ENCODE measurements around the gene PRKAR1B.
"Not testable (repeated sequence)": the region's sequence is repeated elsewhere in the genome, so short reads cannot be mapped to it uniquely, and the experiment has no call there.

Gene PRKAR1B

DNA sequence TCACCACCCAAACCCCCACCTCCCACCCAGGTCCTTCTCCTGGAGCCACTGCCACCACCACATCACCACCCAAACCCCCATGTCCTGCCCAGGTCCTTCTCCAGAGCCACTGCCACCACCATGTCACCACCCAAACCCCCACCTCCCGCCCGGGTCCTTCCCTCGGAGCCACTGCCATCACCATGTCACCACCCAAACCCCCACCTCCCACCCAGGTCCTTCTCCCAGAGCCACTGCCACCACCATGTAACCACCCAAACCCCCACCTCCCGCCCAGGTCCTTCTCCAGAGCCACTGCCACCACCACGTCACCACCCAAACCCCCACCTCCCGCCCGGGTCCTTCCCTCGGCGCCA is 175.5 kb downstream of the PRKAR1B start:
- not testable (repeated sequence) for DNase-seq

DNA sequence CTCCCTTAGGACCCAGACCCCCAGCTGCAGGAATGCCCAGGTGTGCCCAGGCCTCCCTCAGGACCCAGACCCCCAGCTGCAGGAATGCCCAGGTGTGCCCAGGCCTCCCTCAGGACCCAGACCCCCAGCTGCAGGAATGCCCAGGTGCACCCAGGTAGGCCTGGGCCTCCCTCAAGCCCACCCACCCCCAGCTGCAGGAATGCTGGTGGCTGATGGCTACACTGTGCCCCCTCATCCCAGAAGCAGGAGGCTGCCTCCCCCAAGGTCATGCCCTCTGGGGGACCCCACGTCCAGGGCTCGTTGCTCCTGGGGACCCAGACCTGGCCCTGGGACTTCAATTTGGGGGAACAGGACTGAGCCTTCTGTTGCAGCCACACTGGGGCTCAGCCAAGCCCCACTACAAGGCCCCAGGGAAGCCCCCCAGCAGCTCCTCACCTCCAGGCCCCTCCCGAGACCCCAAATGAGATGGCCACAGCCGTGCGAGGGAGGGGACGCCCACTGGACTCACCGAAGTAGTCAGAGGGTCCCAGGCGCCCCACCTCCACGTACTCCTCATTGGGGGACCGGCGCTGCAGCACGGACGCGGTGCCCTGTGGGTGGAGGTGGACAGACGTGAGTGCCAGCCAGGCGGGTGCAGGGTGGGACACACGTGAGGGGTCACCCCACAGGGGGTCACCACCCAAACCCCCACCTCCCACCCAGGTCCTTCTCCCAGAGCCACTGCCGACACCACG is 176.0 kb downstream of the PRKAR1B start:
- DNase-seq, result no peak

DNA sequence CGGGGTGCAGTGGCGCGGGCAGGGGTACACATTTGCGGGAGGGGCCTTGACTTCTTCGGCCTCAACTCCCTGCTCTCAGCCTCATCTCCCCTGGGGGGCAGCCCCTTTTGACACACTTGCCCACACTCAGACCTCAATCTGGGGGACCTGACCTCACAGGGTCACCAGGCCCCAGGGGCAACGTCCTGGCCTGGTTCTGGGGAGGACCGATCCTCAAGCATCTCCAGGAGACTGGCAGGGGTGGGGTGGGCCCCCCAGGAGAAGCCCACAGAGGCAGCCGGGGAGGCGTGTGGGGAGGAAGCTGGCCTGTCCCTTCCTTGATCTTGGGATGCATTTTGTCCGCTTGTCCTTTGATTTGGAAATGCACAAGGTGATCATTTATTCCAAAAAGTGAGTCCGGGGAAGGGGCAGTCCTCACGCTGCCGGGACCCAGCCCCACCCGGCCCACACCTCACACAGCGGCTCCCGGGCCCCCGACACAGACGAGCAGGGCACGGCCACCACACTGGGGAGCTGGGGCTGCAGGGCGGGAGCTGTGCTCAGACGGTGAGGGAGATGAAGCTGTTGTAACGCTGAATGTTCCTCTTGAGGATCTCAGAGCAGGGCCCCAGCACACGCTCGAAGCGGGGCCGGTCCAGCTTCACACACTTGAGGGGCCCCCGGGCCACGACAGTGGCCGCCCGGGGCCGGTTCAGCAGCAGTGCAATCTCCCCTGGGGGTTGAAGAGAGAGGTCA is 177.0 kb downstream of the PRKAR1B start:
- DNase-seq, result no peak

DNA sequence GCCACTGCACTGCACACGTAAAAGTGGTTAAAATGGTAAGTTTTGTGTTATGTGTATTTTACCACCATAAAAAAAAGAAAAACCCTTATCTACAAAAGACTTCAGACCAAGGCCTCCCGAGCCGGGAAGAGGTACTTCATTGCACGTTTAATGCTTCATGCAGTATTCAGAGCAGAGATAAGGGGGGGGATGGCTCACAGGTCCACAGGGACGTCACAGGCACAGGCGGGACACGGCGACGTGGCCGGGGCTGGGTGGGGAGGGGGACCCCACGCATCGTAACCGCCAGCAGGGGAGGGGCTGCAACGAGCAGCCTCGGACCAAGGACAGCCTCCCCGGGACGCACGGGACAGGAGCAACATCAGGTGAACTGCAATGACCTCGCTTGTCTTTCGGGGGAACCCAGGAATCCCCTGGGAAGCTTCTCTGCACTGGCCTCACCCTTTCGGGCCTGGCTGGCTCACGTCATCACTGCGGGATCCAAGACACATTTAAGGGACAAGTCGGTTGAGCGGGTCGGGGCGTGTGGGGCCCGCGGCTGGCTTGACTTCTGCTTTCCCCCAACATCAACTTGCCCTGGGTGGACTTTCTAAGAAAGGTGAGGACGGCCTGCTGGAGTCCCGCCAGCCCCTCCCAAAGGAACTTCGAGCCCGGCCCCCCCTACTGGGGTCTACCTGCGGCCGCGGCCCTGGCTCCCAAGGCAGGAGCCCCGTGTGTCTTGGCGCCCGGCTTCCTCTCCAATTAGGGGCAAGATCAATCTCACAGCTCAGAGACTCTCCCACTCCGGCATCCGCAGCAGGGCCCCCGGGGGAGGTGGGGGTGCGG is 177.8 kb downstream of the PRKAR1B start:
- no peak for DNase-seq

DNA sequence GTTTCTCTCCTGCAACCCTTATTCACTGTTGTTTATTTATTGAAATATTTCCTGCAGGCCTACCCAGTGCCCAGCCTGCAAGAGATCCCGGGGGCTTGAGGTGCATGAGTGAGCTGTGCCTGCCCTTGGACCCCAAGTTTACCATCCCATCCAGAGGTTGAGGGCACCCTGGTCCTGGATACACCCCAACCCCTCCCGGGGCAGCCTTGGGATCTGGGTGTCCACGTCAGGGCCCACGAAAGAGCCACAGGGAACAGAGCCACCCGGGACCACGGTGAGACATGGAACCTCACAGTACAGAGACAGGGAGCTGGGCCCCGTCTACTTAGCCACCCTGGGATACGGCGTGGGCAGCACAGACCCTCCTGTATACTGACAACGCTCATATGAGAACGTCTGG is 178.7 kb downstream of the PRKAR1B start:
- DNase-seq, result no peak

DNA sequence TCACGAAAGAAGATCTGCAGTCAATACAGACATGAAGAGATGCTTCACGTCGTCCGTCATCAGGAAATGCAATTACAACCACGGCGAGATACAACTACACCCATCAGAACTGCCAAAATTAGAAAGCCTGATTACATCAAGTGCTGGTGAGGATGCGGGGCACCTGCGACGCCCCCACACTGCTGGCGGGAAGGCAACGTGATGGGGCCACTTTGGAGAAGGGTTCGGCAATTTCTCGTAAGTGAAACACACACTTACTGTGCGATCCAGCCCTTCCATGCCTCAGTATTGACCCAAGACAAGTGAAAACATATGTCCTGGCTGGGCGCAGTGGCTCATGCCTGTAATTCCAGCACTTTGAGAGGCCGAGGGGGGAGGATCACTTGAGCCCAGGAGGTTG is 181.6 kb downstream of the PRKAR1B start:
- no peak for DNase-seq

DNA sequence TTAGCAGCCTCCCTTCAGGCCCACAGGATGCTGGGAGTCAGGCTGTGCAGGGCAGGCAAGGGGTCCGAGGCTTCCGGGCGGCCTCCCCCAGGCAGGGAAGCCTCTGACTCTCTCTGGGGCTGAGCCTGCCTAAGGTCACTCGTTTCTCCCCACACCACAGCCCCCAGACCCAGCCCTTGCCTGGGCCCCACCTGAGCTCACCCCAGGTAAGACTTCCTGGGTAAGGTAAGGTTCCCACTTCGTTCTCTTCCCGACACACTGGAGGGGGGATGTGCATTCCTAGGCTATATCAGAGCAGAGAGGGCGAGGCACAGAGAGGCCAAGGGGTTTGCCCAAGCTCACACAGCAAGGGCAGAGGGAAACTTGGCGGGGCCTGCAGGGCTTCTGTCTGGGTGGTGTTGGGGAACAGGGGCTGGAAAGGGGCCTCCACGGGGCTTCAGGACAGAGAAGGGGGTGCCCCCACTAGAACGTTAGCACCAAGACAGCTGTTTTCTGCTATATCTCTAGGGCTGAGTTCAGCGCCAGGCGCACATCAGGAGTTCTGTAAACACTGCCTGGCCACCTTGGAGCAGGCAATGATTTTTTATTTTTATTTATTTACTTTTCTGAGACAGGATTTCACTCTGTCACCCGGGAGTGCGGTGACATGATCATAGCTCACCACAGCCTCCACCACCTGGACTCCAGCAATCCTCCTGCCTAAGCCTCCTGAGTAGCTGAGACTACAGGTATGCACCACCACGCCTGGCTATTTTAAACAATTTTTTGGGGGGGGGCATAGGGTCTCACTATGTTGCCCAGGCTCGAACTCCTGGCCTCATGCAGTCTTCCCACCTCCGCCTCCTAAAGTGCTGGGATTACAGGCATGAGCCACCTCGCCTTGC is 182.5 kb downstream of the PRKAR1B start:
- no peak for DNase-seq

DNA sequence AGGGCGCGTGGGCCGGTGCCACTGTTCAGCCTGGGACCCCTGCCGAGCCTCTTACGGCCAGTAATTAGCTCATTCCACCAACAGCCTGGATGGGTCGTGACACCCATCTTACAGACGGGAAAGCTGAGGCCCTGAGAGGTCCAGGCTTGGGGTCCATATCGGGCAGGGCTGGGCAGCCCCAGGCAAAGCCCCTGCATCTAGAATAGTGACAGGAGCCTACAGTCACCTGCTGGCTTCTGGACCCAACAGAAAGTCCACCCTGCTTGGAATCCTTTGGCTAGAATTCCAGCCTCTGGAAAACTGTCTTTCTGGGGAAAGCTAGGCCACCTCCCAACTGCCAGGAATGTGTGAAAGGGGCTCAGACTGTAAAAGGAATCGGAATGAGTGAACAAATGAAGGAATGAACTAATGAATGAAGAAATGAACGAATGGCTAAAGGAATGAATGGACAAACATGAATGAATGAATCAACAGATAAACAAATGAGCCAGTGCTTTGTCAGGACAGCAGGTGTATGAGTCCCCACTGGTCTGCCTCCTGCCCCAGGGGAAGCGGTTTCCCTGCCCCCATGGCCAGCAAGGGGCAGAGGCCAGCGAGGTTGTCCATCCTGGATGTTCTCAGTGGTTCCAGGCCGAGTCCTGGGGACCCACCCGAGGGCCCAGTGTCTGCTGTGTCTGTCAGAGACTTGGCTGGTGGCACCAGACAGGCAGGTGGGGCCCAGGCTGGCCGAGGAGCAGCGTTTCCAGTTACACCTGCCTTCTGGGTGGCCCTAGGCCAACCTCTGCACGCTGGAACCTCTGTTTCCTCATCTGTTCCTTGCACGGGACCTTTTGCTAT is 183.4 kb downstream of the PRKAR1B start:
- no peak for DNase-seq

DNA sequence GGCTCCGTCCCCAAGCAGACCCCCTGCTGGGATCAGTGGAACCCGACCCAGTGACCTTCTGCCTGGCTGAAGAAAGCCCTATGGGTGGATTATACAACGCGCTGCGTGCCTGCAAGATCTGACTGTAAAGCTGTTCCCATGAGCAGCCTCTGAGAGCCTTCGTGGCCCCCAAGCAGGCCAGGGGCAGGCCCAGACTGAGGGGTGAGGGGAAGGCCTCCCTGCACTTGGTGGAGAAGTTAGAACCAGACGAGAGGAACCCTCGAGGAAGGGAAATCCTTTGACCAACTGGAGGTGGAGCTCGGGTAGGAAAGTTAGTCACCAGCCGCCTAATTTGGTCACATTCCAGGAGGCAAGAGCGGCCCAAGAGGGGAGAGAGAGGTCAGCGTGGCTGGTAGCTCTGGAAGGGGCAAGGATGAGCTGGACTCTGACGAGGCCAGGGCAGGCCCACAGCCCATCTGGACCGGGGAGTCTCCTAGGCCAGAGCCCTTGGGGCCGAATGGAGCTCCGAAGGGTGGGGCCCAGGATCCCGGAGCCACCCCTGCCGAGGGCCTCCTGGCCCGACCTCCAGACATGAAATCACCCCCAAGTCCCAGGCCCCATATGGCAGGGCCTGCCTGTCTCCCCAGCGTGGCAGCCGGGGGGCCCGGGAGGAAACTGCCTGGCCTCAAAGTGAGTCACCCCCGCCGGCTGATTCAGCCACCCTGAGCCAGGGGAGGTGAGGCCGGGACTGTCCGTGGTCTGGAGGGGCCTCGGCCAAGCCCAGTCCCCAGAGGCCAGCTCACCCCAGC is 184.2 kb downstream of the PRKAR1B start:
- DNase-seq, result no peak

DNA sequence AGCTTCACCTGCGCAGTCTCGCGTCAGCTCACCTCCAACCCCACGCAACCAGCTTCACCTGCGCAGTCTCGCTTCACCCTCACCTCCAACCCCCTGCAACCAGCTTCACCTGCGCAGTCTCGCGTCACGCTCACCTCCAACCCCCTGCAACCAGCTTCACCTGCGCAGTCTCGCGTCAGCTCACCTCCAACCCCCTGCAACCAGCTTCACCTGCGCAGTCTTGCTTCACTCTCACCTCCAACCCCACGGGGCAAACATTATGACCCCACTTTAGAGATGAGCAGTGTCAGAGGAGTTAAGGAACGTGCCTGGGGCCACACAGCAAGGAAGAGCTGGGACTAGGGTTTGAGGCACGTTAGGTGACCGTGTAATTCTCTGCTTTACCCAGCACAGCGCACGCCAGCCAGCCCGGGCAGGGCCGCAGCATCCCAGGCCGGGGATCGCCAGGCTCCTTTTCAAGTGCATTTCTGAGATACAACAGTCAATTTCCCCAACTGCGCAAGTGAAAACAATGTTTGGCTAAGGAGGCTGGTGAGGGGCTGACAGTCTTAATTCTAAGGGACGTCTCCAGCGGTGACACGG is 184.9 kb downstream of the PRKAR1B start:
- DNase-seq, result no peak

DNA sequence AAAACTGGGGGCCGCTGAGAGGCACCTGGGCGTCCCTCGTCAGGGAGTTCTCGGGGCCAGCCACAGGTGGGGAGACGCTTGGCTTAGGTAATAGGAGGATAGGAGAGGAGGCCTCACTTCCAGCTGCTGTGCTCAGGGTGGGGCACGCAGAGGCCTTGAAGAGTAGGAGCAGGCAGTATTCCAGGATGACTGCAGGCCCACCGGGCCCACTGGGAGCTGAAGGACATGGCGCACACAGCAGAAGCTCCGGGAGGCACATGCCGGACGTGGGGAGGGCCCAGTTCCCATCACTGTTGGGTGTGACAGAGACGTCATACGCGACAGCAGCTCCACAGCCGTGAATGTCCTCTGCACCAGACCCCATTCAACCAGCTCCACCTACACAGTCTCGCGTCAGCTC is 185.4 kb downstream of the PRKAR1B start:
- no peak for DNase-seq

DNA sequence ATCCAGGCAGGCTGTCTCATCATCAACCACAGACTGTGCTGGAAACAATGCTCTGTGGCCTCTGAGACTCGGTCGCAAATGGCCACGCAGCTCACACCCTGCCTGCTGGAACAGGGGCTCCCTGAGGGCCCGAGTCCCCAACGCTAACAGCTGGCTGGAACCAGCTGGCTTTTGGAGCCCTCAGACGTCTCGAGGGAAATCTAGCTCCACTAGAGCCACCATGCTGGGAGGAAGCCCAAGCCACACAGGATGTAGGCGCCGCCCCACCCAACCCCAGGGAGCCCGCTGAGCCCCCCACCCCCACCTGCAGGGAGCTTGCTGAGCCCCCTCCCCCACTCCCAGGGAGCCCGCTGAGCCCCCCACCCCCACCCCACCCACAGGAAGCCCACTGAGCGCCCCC is 186.1 kb downstream of the PRKAR1B start:
- DNase-seq, result no peak

DNA sequence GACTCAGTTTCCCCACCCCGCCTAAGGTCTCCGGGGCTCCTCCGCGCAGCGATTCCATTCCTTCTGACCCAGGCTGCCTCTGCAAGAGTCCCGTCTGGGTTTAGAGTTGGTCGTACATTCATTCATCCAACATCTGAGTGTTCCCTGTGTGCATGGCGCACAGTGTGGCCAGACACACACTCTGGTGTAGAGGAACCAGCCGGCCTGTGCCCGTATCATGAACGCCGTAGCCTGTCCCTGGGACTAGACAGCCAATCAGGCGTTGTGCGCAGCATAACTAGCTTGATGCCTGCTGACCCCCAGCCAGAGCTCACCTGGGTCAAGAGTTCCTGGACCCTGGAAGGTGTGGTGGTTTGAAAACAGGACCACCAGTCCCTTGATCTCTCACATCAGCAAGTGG is 186.5 kb downstream of the PRKAR1B start:
- no peak for DNase-seq

DNA sequence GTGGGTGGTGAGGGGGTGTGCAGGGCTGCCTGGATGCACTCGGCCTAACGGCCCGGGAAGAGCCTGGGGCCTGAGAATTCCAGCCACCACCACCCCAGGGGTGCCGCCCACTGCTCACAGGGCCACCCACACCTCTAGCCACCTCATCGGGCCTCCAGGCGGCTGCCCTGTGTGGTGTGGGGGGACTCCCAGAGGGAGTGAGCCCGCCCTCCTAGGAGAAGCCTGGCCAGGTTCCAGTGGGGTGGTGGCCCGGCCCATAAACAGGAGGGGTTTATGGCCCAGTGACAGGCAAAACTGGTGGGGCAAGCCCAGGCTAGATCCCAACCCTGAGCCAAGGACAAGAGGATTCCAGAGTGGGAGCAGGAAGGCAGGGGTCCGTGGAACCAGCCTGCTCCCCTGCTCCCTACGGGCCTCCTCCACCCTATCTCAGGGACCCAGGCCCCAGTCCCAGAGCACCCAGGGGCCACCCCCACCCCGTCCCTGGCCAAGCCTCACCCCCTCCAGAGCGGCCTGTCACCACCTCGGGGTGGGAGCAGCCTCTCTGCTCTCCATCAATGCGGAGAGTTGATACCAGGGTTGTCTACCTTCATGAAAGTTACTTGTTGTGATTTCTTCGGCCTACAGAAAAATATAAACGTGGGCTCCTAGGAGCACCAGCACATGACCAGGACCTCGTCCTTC is 187.2 kb downstream of the PRKAR1B start:
- no peak for DNase-seq

DNA sequence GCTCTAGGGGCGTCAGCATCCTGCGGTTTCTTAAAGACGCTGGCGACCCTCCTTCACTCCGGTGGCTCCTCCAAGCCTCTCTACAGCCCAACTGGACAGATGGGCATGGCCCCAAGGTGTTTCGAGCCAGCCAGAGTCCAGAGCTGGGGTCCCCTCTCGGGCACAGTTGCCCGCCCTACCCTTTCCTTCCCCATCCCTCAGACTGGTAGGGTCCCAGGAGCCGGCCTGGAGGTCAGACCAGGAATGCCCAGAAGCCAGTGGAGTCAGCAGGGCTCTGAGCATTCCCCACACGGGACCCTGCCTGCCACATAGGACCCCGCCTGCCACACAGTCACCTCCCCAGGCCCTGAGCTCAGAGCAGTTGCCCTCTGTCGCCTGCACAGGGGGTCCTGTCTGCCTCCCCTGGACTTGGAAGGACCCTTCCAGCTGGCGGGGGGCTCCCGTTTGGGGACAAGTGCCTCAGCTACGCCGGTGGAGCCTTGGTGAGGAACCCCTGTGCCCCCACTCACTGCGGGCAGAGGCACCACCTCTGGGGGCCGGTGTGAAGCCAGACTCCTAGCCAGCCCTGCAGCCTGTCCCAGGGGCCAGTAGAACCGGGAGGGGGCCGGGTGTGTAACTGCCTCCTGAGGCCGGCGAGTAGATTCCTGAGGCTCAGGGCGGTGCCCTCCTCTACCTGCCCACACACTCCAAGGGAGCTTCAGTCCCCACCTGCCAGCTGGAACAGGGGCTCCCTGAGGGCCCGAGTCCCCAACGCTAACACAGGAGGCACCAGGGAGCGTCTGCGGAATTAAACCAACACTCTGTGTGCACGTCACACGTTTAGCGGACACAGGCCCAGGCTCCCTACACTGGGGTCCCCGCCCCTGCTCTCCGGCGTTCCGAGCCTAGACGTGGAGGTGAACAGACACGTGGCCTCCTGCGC is 188.1 kb downstream of the PRKAR1B start:
- DNase-seq, result no peak

DNA sequence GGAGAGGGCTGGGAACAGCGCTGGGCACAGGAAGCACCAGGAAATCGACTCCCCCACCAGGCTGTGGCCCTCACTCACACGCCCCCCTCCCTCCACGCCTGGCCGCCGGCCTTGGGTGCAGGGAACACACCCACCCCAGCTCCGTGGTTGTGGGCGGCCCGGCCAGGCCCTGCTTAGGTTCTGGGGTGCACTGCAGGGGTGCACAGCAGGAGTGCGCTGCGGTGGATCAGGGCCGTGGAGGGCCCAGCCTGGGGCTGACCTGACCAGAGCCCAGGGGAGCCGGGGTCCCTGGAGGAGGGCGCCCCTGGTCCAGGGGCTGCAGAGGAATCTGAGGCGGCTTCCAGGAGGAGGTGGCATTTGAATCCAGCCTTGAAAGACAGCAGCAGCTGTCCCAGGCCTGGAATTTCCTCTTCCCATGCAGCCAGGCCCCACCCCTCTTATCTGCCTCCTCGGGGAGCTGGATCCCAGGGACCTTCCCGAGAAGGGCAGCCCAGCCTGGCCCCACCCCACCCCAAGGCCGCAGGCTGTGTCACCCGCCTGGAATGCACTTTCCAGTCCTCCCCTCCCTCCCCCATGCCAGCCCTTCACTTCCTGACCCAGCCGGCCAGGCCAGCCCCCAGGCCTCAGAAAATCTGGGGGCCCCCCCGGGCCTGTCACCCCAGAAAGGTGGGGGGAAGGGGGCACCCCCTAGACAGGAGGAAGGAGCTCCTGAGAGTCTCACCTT is 189.0 kb downstream of the PRKAR1B start:
- no peak for DNase-seq

DNA sequence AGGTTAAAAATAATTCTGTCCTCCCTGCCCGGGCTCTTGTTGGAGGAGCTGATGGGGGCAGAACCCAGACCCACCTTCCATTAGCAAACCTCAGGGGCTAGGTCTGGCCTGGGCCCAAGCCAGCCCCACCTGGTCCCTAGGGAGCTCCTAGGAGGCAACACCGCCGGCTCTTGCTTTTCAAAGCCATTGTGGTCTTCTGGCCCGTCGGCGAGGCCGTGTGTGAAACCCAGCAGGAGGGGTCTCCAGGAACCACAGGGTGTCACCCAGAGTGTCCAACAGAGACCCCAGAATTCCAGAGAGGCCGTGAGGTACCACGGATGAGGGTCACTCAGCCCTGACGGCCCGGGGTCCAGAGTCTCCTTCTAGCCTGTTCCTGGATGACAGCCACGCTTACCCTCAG is 190.8 kb downstream of the PRKAR1B start:
- no peak for DNase-seq

DNA sequence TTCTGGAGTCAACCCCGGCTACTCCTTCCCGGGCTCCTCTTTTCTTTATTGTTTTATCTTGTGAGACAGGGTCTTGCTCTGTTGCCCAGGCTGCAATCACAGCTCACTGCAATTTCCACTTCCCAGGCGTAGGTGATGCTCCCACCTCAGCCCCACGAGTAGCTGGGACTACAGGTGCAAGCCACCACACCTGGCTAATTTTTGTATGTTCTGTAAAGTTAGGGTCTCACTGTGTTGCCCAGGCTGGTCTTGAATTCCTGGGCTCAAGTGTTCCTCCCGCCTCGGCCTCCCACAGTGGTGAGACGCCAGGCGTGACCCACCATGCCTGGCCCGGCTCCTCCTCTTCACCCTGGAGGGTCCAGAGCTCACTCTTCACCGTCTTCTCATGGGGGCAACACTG is 192.1 kb downstream of the PRKAR1B start:
- DNase-seq, result no peak

Data from CD4-positive, alpha-beta T cell treated with Interleukin-6 for 4 hours (primary cell).